PC-3 (cell line): ENCODE data around the gene EXO5. TPM values are rescaled to one million over a fixed set of nuclear protein-coding genes. Genes with fewer than 3 reads are reported as not detected.
"Not testable (repeated sequence)": the region's sequence is repeated elsewhere in the genome, so short reads cannot be mapped to it uniquely, and the experiment has no call there.

Source experiments
- ATAC-seq: fragments of 200-7000 bp; cut with Tn5 transposase; 2 replicates; pipeline ENCODE4 v1.9.1; 2020; ENCODE audit warnings: mild to moderate bottlenecking, moderate library complexity
- BruUV-seq: library from RNA; stranded (reverse); fragments of 400-500 nt; replicated peaks from 2 replicates; lab custom pipeline; 2021; lab: Mats Ljungman, UMichigan
- CTCF ChIA-PET: fragments of 300-600 bp; sonication (Branson Sonifier 250); formaldehyde crosslinking; loops from one replicate; lab custom pipeline; 2022; ENCODE audit warnings: antibody characterized with exemption; lab: Charles Lee
- POLR2A ChIA-PET: fragments of 300-600 bp; sonication (Branson Sonifier 250); formaldehyde crosslinking; loops from one replicate; lab custom pipeline; 2022; ENCODE audit warnings: antibody characterized with exemption; ENCODE audit not compliant: unreplicated experiment; lab: Charles Lee
- DNase-seq: peaks from one replicate; pipeline ENCODE4 v3.0.0-alpha.2; 2015
- H2AFZ ChIP-seq: fragments of 300-600 bp; sonication (generic); 2 replicates; pipeline ENCODE4 v1.6.0; 2016; ENCODE audit warnings: antibody characterized with exemption, low read length
- H3F3A ChIP-seq: fragments of 300-600 bp; sonication (generic); one replicate; pipeline ENCODE4 v1.6.0; 2017; ENCODE audit warnings: antibody characterized with exemption, low read length, control low read depth, mild to moderate bottlenecking; ENCODE audit not compliant: unreplicated experiment
- H3K27ac ChIP-seq: fragments of 300-600 bp; sonication (generic); 2 replicates; pipeline ENCODE4 v1.5.1; 2016; ENCODE audit warnings: mild to moderate bottlenecking, low read length
- H3K27me3 ChIP-seq: fragments of 300-600 bp; sonication (generic); 2 replicates; pipeline ENCODE4 v1.6.1; 2016; ENCODE audit warnings: low read length, mixed read lengths
- H3K36me3 ChIP-seq: fragments of 300-600 bp; sonication (generic); 2 replicates; pipeline ENCODE4 v1.6.1; 2016; ENCODE audit warnings: low read depth, mixed run types, low read length, mixed read lengths
- H3K4me1 ChIP-seq: fragments of 300-600 bp; sonication (generic); 2 replicates; pipeline ENCODE4 v1.5.1; 2016; ENCODE audit warnings: low read length; ENCODE audit not compliant: insufficient read depth
- H3K4me2 ChIP-seq: fragments of 300-600 bp; sonication (generic); 2 replicates; pipeline ENCODE4 v1.6.0; 2016; ENCODE audit warnings: low read length
- H3K4me3 ChIP-seq: fragments of 300-600 bp; sonication (generic); 2 replicates; pipeline ENCODE4 v1.5.1; 2016; ENCODE audit warnings: mild to moderate bottlenecking, low read length, mixed read lengths
- H3K79me2 ChIP-seq: fragments of 300-600 bp; sonication (generic); 2 replicates; pipeline ENCODE4 v1.6.1; 2017; ENCODE audit warnings: low read length, mixed read lengths
- H3K9ac ChIP-seq: fragments of 300-600 bp; sonication (generic); 2 replicates; pipeline ENCODE4 v1.6.0; 2016; ENCODE audit warnings: mild to moderate bottlenecking, low read length
- H3K9me2 ChIP-seq: fragments of 300-600 bp; sonication (generic); replicated peaks from 2 replicates; pipeline ENCODE4 v1.6.1; 2016; ENCODE audit warnings: mixed run types, low read length, mixed read lengths
- H3K9me3 ChIP-seq: fragments of 300-600 bp; sonication (generic); 2 replicates; pipeline ENCODE4 v1.6.1; 2016; ENCODE audit warnings: low read length, mixed read lengths
- H4K20me1 ChIP-seq: fragments of 300-600 bp; sonication (generic); 2 replicates; pipeline ENCODE4 v1.6.1; 2016; ENCODE audit warnings: low read length, mixed read lengths
- CTCF ChIP-seq: fragments of 300-600 bp; sonication (generic); conservative IDR thresholded peaks from 2 replicates; pipeline ENCODE4 v1.5.1; 2017; ENCODE audit warnings: antibody characterized with exemption, low read depth, mild to moderate bottlenecking, low read length
- EZH2 ChIP-seq: fragments of 300-600 bp; sonication (generic); IDR thresholded peaks from one replicate; pipeline ENCODE4 v1.6.1; 2017; ENCODE audit warnings: antibody characterized with exemption, mild to moderate bottlenecking, low read length; ENCODE audit not compliant: unreplicated experiment
- EZH2phosphoT487 ChIP-seq: fragments of 300-600 bp; sonication (generic); IDR thresholded peaks from 2 replicates; pipeline ENCODE4 v1.6.1; 2018; ENCODE audit warnings: mild to moderate bottlenecking, antibody characterized with exemption, low read length, borderline replicate concordance
- intact Hi-C: fragments of 100-400 bp; cut with micrococcal nuclease; formaldehyde crosslinking; loops from 2 replicates; pipeline ENCODE4 v1.9.0; 2023
- total RNA-seq: library from RNA; depleted of rRNA; stranded (reverse); fragments of >200 nt; gene quantifications from 2 replicates; pipeline ENCODE4 v1.2.3, GENCODE V29; 2014

The EXO5 gene
- total RNA-seq, 1 experiment from 2014 or later = 7.4 TPM

GRCh38 chr1:40556121-40556520, 47.6 kb downstream of the EXO5 start:
- no TSS peak for BruUV-seq
- CTCF ChIA-PET = no interaction called here
- no peak for TF ChIP-seq CTCF
- no peak for TF ChIP-seq EZH2
- no peak for TF ChIP-seq EZH2phosphoT487

GRCh38 chr1:40558241-40558640, 49.7 kb downstream of the EXO5 start:
- H3K9ac ChIP-seq, H3K4me3 ChIP-seq, DNase-seq, H4K20me1 ChIP-seq, H3K27me3 ChIP-seq, intact Hi-C loops, CTCF ChIA-PET, H3K4me2 ChIP-seq, POLR2A ChIA-PET, H3K9me3 ChIP-seq, H2AFZ ChIP-seq, H3K4me1 ChIP-seq, H3K36me3 ChIP-seq, H3F3A ChIP-seq, H3K79me2 ChIP-seq, H3K9me2 ChIP-seq, H3K27ac ChIP-seq, BruUV-seq, ATAC-seq: not testable (repeated sequence)

More at GRCh38 chr1:40556121-40556520, 47.6 kb downstream of the EXO5 start:
- DNase-seq = no peak
- Histone ChIP-seq H3K4me3 (no peak overlapping the region), H3K4me2 (no peak overlapping the region), H3F3A (no peaks in the 10 kb centered on the region), H3K79me2 (no peaks in the 10 kb centered on the region), H4K20me1 (no peaks in the 10 kb centered on the region), H2AFZ (no peak overlapping the region), H3K36me3 (no peaks in the 10 kb centered on the region), H3K9me2 (no peaks in the 10 kb centered on the region), H3K9ac (no peak overlapping the region), H3K4me1 (no peaks in the 10 kb centered on the region), H3K27me3 (no peaks in the 10 kb centered on the region), H3K27ac (no peak overlapping the region), H3K9me3 (no peaks in the 10 kb centered on the region)
- intact Hi-C loops = no loop called here
- ATAC-seq = no peak
- POLR2A ChIA-PET = no interaction called here

- CTCF ChIA-PET = interaction anchor here (0.6 kb wide), 1 partner anchor 9 kb away, joined by 3 read pairs; no protein-coding TSS in a partner anchor
- Histone ChIP-seq H3K79me2 (no peaks in the 10 kb centered on the region), H3K4me1 (no peaks in the 10 kb centered on the region), H2AFZ (no peak overlapping the region), H3K9me3 (no peaks in the 10 kb centered on the region), H3K27ac (no peak overlapping the region), H3K9ac (no peak overlapping the region), H3K27me3 (no peaks in the 10 kb centered on the region), H4K20me1 (no peaks in the 10 kb centered on the region), H3K36me3 (no peaks in the 10 kb centered on the region), H3F3A (no peaks in the 10 kb centered on the region), H3K4me3 (no peak overlapping the region), H3K9me2 (no peaks in the 10 kb centered on the region), H3K4me2 (no peak overlapping the region)
- BruUV-seq = no TSS peak
- ATAC-seq (no peak), DNase-seq (no peak)
- POLR2A ChIA-PET = no interaction called here
- intact Hi-C loops = no loop called here
- TF ChIP-seq CTCF (no peak), EZH2phosphoT487 (no peak), EZH2 (no peak)
Observed at GRCh38 chr1:40562185-40562584, 53.6 kb downstream of the EXO5 start.
